ENCODE data around the gene ADAMTSL5. TPM values are rescaled to one million over a fixed set of nuclear protein-coding genes. Genes with fewer than 3 reads are reported as not detected.

The ADAMTSL5 gene
- total RNA-seq, 1 donor from 2014 or later = 22.5 TPM

- no peak for DNase-seq
- ATAC-seq (ENCODE audit: poor library complexity) = no peak
- intact Hi-C loops (cut with DNase I) = no loop called here
Observed at GRCh38 chr19:1518471-1518870, 5.7 kb upstream of the ADAMTSL5 start.

DNA sequence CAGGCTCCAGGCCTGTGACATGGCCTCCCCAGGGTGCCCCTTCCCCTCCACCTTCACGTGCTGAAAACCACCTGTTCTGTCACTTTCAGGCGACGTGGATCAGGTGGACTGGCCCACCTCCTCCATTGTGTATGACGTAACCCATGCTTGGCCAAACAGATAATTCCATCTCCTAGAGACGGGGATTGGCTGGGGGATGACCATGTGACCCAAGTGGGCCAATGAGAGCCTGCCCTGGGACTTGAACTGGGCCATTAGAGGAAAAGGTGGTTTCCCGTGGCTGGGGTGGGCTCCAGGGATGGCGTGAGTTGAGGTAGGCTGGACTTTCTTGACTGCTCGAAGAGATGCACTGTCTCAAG, 3.6 kb upstream of the ADAMTSL5 start:
- intact Hi-C loops (cut with DNase I) = no loop called here
- DNase-seq = no peak
- ATAC-seq (ENCODE audit: poor library complexity) = no peak

GRCh38 chr19:1514986-1515721, 2.3 kb upstream of the ADAMTSL5 start:
- ATAC-seq (ENCODE audit: poor library complexity) = no peak
- no peak for DNase-seq
- intact Hi-C loops (cut with DNase I) = no loop called here

DNA sequence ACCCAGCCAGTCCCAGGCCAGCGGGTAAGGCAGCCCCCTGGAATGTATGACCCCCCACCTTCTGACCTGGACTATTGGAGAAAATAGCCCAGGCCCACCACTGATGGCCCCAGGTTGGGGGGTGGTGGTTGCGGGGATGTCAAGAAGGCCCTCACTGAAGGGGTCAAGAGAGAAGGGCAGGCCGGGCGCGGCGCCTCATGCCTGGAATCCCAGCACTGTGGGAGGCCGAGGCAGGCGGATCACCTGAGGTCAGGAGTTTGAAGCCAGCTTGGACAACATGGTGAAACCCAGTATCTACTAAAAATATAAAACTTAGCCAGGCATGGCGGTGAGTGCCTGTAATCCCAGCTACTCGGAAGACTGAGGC, 1.5 kb upstream of the ADAMTSL5 start:
- intact Hi-C loops (cut with DNase I) = no loop called here
- ATAC-seq (ENCODE audit: poor library complexity) (no peak), DNase-seq (no peak)

DNA sequence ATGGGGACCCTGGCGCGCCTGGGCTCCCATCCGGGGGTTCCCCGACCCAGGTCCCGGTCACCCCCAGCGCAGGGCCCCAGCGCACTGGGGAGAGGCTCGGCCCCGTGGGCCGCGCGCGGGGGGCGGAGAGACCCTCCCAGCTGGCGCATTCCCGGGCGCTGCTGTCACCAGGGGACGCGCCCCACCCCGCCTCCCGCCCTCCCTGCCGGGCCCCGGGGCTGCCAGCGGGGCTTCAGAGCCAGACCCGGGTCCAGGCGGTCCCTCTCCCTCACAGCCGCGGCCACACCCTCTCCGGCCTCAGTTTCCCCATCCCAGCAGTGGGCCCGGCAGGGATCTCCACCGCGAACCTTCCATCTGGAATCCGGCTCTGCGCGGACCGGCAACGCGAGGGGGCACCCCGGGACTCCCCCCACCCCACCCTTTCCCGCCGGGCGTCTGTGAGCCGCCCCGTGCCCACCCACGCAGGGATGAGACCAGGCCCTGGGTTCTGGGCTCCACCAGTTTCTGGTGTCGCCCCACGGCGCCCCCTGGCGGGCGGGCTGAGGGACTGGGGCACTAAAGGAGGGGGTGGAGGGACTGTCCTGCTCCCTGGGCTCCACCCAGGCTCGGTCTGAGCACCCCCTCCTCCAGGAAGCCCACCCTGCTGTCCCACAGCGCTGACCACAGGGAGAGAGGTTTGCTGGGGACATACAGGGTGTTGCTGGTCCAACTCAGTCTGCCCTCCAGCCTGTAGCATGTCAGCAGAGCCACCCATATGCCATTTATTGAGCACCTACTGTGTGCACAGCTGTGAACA, 878 bp upstream of the ADAMTSL5 start:
- intact Hi-C loops (cut with DNase I) = no loop called here
- DNase-seq = peak; percentile 68
- peak; percentile 64 for ATAC-seq (ENCODE audit: poor library complexity)

- DNase-seq (no peak), ATAC-seq (ENCODE audit: poor library complexity) (no peak)
- intact Hi-C loops (cut with DNase I) = no loop called here
Observed at GRCh38 chr19:1511318-1512317, 1.2 kb downstream of the ADAMTSL5 start.

- DNase-seq = no peak
- intact Hi-C loops (cut with DNase I) = no loop called here
Observed at GRCh38 chr19:1510807-1511206, 2.0 kb downstream of the ADAMTSL5 start.

DNA sequence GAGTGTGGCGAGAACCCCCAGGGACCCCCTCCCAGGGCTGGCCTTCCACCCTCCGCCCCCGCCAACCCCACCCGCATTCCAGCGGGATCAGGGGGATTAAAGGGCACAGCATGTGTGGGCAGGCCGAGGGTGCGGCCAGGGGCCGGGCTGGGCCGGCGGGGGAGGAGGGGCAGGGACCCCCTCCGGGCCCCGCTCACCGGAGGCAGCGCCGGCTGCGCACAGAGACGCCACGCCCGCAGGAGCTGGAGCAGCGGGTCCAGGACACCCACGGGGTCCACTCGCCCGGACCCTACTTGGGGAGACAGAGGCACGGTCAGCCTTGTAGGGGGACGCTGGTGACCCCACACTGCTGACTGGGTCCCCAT, 2.4 kb downstream of the ADAMTSL5 start:
- DNase-seq = no peak
- intact Hi-C loops (cut with DNase I) = no loop called here
- ATAC-seq (ENCODE audit: poor library complexity) = no peak

More at GRCh38 chr19:1510807-1511206, 2.0 kb downstream of the ADAMTSL5 start:
- ATAC-seq (ENCODE audit: poor library complexity) = no peak

DNA sequence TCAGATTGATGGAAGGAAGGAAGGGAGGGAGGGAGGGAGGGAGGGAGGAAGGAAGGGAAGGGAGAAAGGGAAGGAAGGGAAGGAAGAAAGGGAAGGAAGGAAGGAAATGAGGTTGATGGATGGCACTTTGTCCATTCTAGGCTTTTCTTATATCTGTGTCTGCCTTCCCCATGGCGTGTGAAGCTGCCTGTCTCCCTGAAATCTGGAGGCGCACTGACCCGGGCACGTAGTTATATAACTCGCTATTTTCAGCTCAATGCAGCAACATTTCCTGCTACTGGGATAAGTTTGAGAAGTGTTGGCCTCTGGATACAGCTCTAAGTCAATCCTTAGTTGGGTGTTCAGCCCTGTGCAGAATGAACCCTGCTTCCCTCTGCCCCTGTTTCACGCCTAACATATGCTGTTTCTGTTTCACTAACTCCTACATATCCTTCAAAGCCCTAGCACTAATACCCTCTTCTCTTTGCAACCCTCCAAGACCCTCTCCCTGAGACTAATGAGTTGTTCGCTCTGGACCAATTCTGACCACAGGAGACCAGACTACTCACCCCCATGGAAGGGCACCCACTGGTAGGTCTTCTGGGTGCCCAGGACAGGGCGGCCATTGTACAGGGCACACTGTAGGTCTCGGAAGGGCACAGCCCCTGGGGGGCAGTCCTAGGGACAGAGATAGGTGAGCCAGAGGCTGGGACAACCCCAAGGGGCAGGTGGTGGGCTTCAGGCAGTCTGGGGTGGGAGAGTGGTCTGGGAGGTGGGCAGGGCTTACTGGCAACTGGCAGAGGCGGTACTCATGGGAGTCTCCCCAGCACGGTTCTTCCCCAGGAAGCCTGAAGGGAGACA, 3.0 kb downstream of the ADAMTSL5 start:
- intact Hi-C loops (cut with DNase I) = no loop called here
- ATAC-seq (ENCODE audit: poor library complexity) (no peak), DNase-seq (no peak)

DNA sequence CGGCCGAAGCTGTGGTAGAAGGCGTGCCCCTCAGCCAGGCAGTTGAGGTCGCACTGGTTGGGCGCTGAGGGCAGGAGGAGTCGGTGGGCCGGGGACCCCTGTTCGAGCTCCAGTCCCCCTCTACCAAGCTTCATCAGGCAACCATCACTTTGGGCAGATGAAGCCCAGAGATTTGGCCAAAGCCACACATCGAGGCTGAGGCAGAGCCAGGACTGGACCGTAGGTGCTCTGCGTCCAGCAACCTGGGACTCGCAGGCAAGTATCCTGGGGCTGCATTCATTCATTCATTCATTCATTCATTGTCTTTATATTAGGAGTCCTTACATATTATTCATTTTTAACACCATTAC, 4.3 kb downstream of the ADAMTSL5 start:
- ATAC-seq (ENCODE audit: poor library complexity) (no peak), DNase-seq (no peak)
- intact Hi-C loops (cut with DNase I) = no loop called here

DNA sequence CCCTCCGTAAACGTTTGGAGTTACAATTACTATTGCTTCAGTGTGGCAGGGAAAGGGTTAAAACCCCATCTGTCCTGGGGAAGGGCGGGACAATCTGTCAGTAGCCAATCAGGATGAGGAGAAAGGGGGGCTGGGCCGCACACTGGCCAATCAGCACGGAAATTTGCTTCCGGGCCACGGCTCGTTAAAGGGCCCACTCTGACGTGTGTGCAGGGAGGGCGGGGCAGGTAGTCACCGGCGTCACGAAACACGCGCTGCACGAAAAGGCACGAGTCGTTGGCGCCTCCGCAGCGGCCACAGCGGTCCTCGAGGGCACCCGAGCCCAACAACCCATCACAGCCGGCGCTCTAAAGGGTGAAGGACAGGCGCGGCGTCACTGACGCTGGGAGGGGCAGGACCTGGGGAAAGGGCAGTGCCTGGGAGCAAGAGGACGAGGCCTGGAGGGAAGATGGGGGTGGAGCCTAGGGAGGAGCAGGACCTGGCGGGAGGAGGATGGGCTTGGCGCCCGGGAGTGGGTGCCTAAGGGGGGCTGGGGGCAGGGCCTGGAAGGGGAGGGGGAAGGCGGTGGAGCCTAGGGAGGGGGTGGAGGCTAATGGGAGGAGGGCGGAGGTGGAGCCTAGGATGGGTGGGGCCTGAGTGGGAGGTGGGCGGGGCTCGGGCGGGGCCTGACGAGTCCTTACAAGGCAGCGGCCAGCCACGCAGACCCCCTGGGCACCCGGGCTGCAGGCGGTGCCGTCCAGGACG, 4.9 kb downstream of the ADAMTSL5 start:
- ATAC-seq (ENCODE audit: poor library complexity) = peak; percentile 93
- peak; percentile 95 for DNase-seq
- intact Hi-C loops (cut with DNase I) = no loop called here

GRCh38 chr19:1507192-1507660, 5.6 kb downstream of the ADAMTSL5 start:
- ATAC-seq (ENCODE audit: poor library complexity) (no peak), DNase-seq (no peak)
- intact Hi-C loops (cut with DNase I) = no loop called here

GRCh38 chr19:1505991-1506881, 6.6 kb downstream of the ADAMTSL5 start:
- ATAC-seq (ENCODE audit: poor library complexity) = no peak
- DNase-seq = no peak
- intact Hi-C loops (cut with DNase I) = no loop called here

DNA sequence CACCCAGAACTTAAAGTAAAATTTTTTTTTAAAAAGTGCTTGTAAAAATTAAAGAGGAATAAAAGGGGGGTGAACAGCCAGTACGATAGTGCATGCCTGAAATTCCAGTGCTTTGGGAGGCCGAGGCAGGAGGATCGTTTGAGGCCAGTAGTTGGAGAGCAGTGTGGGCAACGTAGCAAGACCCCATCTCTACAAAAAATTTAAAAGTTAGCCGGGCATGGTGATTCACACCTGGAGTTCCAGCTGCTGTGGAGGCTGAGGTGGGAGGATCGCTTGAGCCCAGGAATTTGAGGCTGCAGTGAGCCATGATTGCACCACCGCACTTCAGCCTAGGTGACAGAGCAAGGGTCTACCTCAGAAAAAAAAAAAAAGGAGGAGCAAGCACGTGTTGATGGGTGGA, 7.8 kb downstream of the ADAMTSL5 start:
- DNase-seq (no peak), ATAC-seq (ENCODE audit: poor library complexity) (no peak)
- intact Hi-C loops (cut with DNase I) = no loop called here

GRCh38 chr19:1503925-1504773, 8.7 kb downstream of the ADAMTSL5 start:
- ATAC-seq (ENCODE audit: poor library complexity) (no peak), DNase-seq (no peak)
- intact Hi-C loops (cut with DNase I) = no loop called here

Data from Right ventricle myocardium superior (tissue), 1 donor.